ENCODE results near the gene IGFL3.
"Not testable (repeated sequence)": the region's sequence is repeated elsewhere in the genome, so short reads cannot be mapped to it uniquely, and the experiment has no call there.

IGFL3 gene

DNA sequence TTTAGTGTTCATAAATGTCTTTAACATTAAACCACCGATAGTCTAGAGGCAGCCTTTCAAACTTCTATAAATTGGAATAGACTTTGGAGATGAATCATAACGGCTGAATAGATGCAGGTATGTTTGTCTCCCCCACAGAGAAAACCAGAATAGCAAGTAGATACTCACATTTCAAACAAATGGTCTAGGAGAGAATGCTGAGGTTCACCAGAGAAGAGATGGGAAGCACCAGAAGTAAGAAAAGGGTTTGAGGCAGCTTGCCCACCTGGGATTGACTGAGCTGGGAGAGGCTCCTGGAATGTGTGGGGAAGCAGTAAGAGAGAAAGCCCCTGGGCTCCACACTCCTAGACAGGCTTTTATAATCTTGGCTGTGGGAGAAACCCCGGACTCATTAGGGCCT, 6.4 kb downstream of the IGFL3 start:
- DNase-seq, result no peak

DNA sequence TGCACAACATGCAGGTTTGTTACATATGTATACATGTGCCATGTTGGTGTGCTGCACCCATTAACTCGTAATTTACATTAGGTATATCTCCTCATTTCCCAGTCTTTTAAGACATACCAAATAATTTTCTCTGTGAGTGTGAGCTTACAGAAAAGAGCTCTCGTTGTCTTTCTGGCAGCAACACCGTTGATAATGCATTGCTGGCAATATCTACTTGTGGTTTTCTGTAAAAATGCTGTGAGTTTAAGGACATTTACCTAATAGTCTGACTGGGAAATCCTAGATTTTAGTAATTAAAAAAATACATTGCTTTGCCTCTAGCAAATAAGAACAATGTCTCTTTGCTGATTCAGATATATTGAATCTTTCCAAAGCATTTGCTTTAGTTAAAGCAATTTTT, 8.4 kb downstream of the IGFL3 start:
- DNase-seq, result no peak

GRCh38 chr19:46115396-46116106, 8.9 kb downstream of the IGFL3 start:
- DNase-seq, result no peak

DNA sequence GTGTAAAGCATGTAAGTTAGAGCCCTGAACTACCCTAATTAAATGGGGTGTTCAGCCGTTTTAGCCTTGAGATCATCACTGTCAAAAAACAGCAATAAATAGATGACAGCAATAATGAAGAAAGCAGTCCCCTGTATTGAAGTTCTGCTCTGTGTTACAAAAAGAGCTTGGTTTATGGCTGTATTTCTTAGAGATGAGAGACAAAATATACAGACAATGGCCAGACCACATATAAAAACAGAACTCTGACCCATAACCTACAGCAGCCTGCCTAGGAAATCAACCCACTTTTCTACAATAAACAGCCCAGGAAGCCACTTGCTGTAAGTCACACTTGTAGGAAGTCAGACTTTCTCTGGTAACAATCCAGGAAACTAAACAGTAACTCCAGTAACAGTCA, 10.8 kb downstream of the IGFL3 start:
- no peak for DNase-seq

DNA sequence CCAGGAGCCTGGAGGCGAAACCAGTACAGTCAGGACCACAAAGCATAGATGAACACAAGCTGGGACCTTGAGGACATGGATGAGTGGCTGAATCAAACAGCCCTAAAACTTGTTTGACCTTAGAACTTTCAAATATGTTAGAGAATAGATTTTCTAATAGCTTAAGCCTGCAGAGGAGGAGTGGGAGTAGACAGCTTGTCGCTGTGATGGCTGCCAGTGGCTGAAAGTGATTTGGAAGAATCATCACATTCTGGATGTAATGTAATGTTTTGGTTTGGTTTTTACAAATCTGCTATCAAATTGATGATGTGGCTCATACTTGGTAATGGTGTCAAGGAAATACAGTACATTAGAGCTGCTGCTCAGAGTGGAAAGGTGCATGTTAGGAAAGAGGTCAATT, 12.0 kb downstream of the IGFL3 start:
- DNase-seq, result no peak

GRCh38 chr19:46111376-46111775, 13.1 kb downstream of the IGFL3 start:
- DNase-seq, result no peak

DNA sequence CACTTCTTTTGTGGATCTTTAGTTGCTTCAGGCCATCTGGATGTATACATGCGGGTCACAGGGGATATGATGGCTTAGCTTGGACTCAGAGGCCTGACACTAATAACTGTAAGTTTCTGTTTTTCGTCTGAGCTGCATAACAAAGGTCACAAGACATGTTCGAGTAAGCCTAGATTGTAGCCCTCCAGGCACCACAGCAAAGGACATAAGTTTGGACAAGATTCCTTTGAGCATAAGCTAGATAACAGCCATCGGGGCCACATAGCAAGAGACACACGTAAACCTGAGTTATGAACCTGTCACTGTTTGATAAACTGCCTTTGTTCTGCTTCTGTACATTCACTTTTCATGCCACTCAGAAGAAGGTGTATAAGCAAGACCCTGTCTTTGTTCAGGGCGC, 14.6 kb downstream of the IGFL3 start:
- DNase-seq, result no peak

DNA sequence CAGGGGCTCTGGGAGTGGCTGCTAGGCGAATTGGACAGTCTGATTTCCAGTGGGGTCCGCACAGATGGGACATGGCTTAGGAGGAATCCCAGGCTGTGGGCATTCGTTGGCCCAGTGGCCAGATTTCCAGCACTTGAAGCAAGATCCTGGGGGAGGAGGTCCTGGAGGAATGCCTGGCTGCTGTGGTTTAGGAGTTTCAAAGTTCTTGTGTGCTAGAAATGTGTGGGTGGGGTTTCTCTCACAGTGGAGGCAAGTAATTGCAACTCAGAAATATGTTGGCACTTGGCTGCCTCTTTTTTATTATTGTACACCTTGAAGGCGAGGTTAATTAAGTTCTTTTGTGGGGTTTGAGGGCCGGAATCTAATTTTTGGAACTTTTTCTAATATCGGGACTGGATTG, 17.1 kb downstream of the IGFL3 start:
- DNase-seq, result no peak

- DNase-seq, result not testable (repeated sequence)
Observed at GRCh38 chr19:46102333-46102732, 22.2 kb downstream of the IGFL3 start.

DNA sequence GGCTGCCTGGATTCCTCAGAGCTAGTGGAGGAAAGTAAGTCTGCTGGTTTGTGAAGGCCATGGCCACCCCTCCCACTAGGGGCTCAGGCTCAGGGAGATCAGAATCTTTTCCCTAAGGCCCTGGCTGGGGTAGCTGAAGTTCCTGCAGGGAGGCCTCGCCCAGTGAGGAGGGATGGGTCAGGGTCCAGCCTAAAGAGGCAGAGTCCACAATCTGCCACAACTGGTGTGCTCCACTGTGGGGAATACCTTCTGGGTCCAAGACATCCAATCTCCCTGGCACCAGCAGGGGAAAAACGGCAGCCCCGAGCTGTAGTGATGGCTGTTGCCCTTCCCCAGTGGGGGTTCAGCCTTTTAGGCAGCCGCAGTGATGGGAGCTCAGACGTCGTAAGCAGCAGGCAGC, 23.2 kb downstream of the IGFL3 start:
- DNase-seq, result no peak

DNA sequence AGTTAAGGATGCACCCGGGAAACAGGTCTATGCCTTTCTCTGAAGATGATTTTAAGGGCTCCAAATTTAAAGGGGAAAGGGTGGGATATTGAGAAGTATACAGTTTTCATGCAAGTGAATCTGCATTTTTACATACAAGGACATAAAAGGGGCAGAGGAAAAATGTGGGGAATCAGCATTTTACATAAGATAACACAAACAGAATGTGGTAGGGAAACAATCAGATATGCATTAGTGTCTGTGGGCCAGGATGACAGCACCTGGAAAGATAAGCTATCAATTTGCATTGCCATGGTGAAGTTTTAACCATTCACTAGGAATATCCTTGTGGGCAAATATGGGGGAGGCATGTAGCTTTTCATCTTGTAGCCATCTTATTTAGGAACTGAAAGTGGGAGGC, 24.1 kb downstream of the IGFL3 start:
- DNase-seq, result no peak

DNA sequence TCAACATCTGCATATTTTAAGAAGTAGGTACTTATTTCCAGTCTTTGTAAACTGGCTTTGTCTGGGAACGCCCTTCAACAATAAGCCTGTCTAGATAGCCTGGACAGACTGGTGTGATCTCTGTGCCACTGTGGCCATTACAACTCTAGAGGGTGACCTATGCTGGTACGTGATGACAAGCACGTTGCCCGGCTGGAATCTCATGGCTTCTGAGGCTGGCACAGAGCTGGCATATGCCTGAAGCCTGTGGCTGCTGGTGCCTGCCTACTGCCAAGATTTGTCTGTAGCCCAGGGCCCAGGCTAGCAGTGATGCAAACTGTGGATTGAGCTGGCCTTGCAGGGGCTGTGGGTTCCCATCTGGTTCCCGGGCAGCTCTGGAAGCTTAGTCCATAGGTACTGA, 34.0 kb downstream of the IGFL3 start:
- no peak for DNase-seq

- no peak for DNase-seq
Observed at GRCh38 chr19:46089432-46089831, 35.1 kb downstream of the IGFL3 start.

DNA sequence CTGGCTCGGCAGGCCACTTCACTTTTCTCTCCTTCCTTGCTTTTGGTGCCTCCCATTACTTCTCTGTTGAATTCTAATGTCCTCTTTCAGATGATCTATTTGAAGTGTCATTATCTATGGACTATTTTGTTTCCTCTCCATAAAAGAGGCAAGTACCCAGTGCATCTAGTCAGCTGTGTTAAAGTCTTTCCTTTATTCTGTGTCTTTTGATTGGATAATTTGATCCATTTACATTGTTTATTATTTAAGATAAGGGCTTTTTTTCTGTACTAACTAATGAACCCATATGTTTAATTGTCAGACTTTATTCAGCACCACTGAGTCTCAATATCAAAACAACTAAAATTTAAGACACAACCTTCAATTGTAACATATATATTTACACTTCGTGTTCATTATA, 36.4 kb downstream of the IGFL3 start:
- DNase-seq, result no peak

DNA sequence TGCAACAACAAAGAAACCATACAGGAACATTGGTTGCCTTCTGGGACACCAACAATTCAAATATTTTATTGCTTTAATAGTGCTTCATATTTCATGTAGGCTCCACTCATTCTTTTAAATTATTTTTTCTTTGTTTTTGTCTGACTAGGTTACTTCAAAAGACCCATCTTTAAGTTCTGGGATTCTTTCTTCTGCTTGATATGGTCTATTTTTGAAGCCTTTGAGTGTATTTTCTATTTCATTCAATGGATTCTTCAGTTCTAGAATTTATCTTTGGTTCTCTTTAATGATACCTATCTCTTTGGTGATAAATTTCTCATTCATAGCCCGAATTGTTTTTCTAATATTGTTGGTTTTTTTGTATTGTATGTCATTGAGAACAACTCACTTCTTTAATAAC, 38.6 kb downstream of the IGFL3 start:
- DNase-seq, result no peak

DNA sequence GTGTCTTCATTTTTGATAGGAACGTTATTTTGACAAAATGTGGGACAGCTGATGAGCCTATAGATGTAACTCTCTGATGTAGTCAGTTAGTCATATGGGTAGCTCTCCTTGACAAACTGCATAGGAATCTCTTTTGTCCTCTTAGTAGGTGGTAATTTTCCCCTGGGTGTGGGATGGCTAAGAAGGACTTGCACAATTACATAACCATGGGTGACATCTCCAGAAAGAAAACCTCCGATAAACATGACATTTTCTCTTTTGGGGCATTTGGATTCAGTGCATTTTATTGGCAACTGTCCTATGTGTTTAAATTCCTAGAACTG, 41.8 kb downstream of the IGFL3 start:
- no peak for DNase-seq

DNA sequence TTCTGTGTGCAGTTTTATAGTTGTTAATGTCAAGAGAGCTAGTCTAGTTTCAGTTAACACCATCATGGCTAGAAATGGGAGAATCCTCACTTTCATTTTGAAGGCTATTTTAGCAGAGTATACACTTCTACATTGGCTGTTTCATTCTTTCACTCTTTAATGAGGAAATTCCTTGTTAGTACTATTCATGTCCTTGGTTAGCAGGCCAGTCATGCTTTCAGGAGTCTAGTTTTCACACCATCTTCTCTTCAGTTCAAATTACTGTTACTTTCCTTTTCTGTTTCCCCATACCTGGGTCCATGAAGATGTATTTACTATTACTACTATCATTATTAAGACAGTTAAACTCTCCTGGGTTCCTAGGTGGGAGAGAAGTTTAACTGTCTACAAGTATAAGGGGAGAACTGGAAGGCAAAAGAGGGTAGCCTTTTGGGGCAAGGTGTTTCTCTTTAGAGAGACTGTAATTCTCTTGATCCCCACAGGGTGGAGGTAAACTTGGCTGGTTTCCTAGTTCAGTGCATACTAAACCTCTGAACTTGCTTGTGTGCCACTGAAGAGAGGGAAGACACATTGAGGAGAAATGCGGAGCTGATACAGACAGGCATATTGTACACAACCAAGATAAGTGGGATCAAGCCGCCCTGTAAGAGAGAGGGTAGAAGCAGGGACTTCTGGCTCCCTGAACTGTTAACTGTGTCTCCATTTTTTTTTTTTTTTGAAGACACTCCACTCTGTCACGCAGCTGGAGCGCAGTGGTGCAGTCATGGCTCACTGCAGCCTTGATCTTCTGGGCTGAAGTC, 42.4 kb downstream of the IGFL3 start:
- DNase-seq, result peak; percentile 69

GRCh38 chr19:46080561-46080960, 43.9 kb downstream of the IGFL3 start:
- no peak for DNase-seq

DNA sequence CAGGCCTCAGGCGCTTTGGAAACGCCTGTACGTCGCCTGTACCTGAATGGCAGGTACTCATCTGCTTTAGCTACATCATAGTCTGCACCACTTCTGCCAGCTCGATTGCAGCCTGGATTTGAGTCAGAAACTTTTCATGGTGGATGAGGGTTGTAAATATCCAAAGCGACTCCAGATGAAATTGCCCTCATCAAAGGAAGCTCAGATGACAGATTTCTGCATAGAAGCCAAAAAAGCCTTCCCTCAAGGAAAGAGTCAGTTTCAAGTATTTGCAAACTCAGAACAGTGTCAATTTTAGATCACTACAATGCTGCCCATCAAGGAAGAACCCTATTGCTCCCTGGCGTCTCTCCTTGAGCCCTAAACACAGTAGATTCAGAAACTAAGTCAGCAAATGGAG, 44.9 kb downstream of the IGFL3 start:
- DNase-seq, result no peak

GRCh38 chr19:46078573-46079332, 45.7 kb downstream of the IGFL3 start:
- DNase-seq, result not testable (repeated sequence)

GRCh38 chr19:46077815-46078167, 46.7 kb downstream of the IGFL3 start:
- no peak for DNase-seq

DNA sequence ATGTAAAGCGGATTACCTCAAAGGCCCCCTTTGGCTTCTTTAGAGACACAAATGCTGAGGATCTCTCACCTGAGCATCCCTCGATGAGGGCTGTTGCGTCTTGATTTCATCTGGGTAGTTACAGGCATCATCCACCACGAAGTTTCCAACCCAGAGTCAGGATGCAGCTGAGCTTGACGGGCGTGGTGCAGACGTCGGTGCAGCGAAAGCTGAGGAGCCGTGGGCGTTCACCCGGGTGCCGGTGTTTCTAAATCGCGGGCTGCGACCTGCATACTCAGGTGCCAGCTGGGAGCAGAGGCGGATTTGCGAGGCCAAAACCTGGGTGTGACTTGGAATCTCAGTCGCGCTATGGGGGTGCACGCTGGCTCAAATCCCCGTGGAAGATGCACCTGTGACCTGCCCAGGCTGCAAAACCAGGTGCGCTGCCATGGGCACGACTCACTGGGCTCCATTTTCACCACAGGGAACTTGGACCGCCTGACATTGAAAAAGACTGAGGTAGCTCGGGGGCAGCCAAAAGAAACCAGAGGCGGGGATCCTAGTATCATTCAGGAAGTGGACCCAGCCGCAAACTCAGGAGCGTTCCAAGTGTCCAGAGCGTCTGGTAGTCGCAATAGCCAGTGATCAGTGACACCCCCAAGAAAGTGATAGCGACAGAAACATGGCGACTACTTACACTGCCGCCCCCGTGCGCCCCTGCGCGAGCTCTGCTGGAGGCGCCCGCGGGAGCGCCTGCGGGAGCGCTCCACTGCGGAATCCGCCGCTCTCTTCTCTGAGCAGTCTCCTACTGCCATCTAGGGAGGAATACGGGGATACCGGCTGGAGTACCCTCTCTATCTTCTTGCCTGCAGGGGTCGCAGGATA, 47.3 kb downstream of the IGFL3 start:
- DNase-seq, result peak; percentile 86
